T-cell (primary cell): ENCODE data around the gene CCDC81. TPM values are rescaled to one million over a fixed set of nuclear protein-coding genes. Genes with fewer than 3 reads are reported as not detected.

Source experiments
- ATAC-seq, 4 experiments: fragments of 200-7000 bp in 3 of 4; fragments of 150-1000 bp in 1 of 4; cut with Tn5 transposase; replicated peaks in 1 of 4; 1 replicate in 3 of 4; 2 replicates in 1 of 4; pipeline ENCODE4 v1.10.0; 2021; ENCODE audit warnings: moderate library complexity in 3 of 4, mild to moderate bottlenecking in 2 of 4, moderate number of reproducible peaks in 1 of 4
- CTCF ChIA-PET, 2 donors: fragments of 300-600 bp; sonication (Branson Sonifier 250); formaldehyde crosslinking; loops; one replicate each; lab custom pipeline; 2022; ENCODE audit warnings: antibody characterized with exemption in 2 of 2; lab: Charles Lee
- POLR2A ChIA-PET, 2 donors: fragments of 300-600 bp; sonication (Branson Sonifier 250); formaldehyde crosslinking; loops; one replicate each; lab custom pipeline; 2022; ENCODE audit warnings: antibody characterized with exemption in 2 of 2; lab: Charles Lee
- DNase-seq, 35 experiments: peaks; one replicate each; pipeline versions ENCODE4 v3.0.0 to v3.0.0-alpha.2; 2013 to 2023
- H3K27ac ChIP-seq: one replicate; pipeline ENCODE4 v1.5.1; 2013; ENCODE audit warnings: low read length
- H3K27me3 ChIP-seq, 2 experiments: replicated peaks in 1 of 2; 1 replicate in 1 of 2; 2 replicates in 1 of 2; pipeline versions ENCODE4 v1.6.1 to v1.7.0; 2013; ENCODE audit warnings: low read length in 1 of 2, mixed read lengths in 1 of 2; ENCODE audit not compliant: control insufficient read depth in 2 of 2, insufficient read depth in 2 of 2; ENCODE audit errors: extremely low read depth in 1 of 2
- H3K36me3 ChIP-seq, 2 donors: 1 replicate in 1 of 2; 2 replicates in 1 of 2; pipeline versions ENCODE4 v1.6.1 to v1.7.0; 2013; ENCODE audit warnings: low read length in 1 of 2; ENCODE audit not compliant: control insufficient read depth in 2 of 2, insufficient read depth in 1 of 2; ENCODE audit errors: extremely low read depth in 1 of 2
- H3K4me1 ChIP-seq, 2 experiments: 1 replicate in 1 of 2; 2 replicates in 1 of 2; pipeline versions ENCODE4 v1.6.1 to v1.7.0; 2013; ENCODE audit warnings: low read length in 2 of 2, mixed read lengths in 1 of 2; ENCODE audit not compliant: insufficient read depth in 2 of 2, control insufficient read depth in 1 of 2; ENCODE audit errors: extremely low read depth in 1 of 2
- H3K4me3 ChIP-seq, 2 donors: 1 replicate in 1 of 2; 2 replicates in 1 of 2; pipeline versions ENCODE4 v1.5.1 to v1.7.0; 2013; ENCODE audit warnings: mild to moderate bottlenecking in 2 of 2, low read length in 1 of 2, moderate library complexity in 1 of 2; ENCODE audit not compliant: control insufficient read depth in 1 of 2; ENCODE audit errors: extremely low read depth in 1 of 2
- H3K9me3 ChIP-seq: 2 replicates; pipeline ENCODE4 v1.7.0; 2013
- H3K27ac Mint-ChIP-seq, 2 donors: one replicate each; pipeline ENCODE4 v1.8.0; 2020 to 2021; ENCODE audit warnings: mild to moderate bottlenecking in 2 of 2, mixed read lengths in 2 of 2
- H3K27me3 Mint-ChIP-seq, 2 donors: one replicate each; pipeline ENCODE4 v1.8.0; 2021 to 2022; ENCODE audit warnings: mixed read lengths in 2 of 2
- H3K36me3 Mint-ChIP-seq: one replicate; pipeline ENCODE4 v1.8.0; 2021; ENCODE audit warnings: mixed read lengths
- H3K4me1 Mint-ChIP-seq, 3 donors: one replicate each; pipeline ENCODE4 v1.8.0; 2020 to 2022; ENCODE audit warnings: mixed read lengths in 3 of 3, mild to moderate bottlenecking in 1 of 3
- H3K4me3 Mint-ChIP-seq, 3 donors: one replicate each; pipeline ENCODE4 v1.8.0; 2020 to 2022; ENCODE audit warnings: mild to moderate bottlenecking in 3 of 3, mixed read lengths in 3 of 3, moderate library complexity in 3 of 3
- H3K9me3 Mint-ChIP-seq, 3 donors: one replicate each; pipeline ENCODE4 v1.8.0; 2020 to 2022; ENCODE audit warnings: mixed read lengths in 3 of 3
- WGBS: methylation state at CpG from one replicate; pipeline ENCODE4 v1.1.5; 2013; ENCODE audit warnings: missing lambda C conversion rate; ENCODE audit not compliant: insufficient coverage; 5-methylcytosine and 5-hydroxymethylcytosine counted together
- total RNA-seq, 35 experiments: library from RNA in 6 of 35; stranded (reverse) in 6 of 35; fragments of 120-200 nt in 1 of 35; gene quantifications; one replicate each; pipeline versions ENCODE4 v1.2.1 to v1.2.4 and lab custom pipeline; 2013 to 2026

Gene CCDC81
- total RNA-seq, 5 donors from 2014 or later (not counting 1 experiment from before 2014, with no cell fraction given): 0.47 to 1.3 (median 0.85) TPM

- H3K36me3 Mint-ChIP-seq: no peaks in the 10 kb centered on the region
- no peaks in the 10 kb centered on the region for H3K9me3 ChIP-seq
- H3K4me3 Mint-ChIP-seq: no peak overlapping the region
- peak; percentile 45 to 73 (median 54) for ATAC-seq
- H3K27ac ChIP-seq: no peak overlapping the region
- H3K4me1 Mint-ChIP-seq: peaks cover 4 to 7% (median 7%) of the 10 kb centered on the region in 3 donors
- DNase-seq: peak; percentile 9 to 83 (median 59)
- ChIA-PET POLR2A (no interaction called here), CTCF (interaction anchor here (0.7 to 1.3 kb wide), 4 partner anchors 10 to 612 kb away, joined by 3 read pairs; no protein-coding TSS in a partner anchor)
- no peaks in the 10 kb centered on the region for H3K27me3 ChIP-seq
- H3K27me3 Mint-ChIP-seq: no peaks in the 10 kb centered on the region
- H3K9me3 Mint-ChIP-seq: no peaks in the 10 kb centered on the region
- no peaks in the 10 kb centered on the region for H3K36me3 ChIP-seq
- H3K27ac Mint-ChIP-seq: no peak overlapping the region
- WGBS: 10% methylated on average over 6 of the region's 9 CpGs
- H3K4me1 ChIP-seq: peaks cover 0 to 7% of the 10 kb centered on the region in 2 experiments
- no peak overlapping the region for H3K4me3 ChIP-seq
Measured at GRCh38 chr11:86456075-86456939, 81.6 kb downstream of the CCDC81 start.

GRCh38 chr11:86458294-86459001 is 83.8 kb downstream of the CCDC81 start:
- H3K36me3 Mint-ChIP-seq: no peaks in the 10 kb centered on the region
- CTCF ChIA-PET: interaction anchor here in 1 of 2 donors (0.9 kb wide), 1 partner anchor 49 kb away, joined by 3 read pairs; no protein-coding TSS in a partner anchor

GRCh38 chr11:86459002-86459385 is 84.3 kb downstream of the CCDC81 start:
- POLR2A ChIA-PET: no interaction called here
- 86% methylated on average over 1 of the region's 1 CpG for WGBS
- no peak overlapping the region for H3K27ac Mint-ChIP-seq

More at GRCh38 chr11:86458294-86459001, 83.8 kb downstream of the CCDC81 start:
- Mint-ChIP-seq H3K27ac (no peak overlapping the region), H3K27me3 (no peaks in the 10 kb centered on the region), H3K4me3 (no peak overlapping the region), H3K4me1 (peaks cover 4 to 7% (median 7%) of the 10 kb centered on the region in 3 donors), H3K9me3 (no peaks in the 10 kb centered on the region)
- 87% methylated on average over 3 of the region's 5 CpGs for WGBS
- no peak for DNase-seq
- Histone ChIP-seq H3K36me3 (no peaks in the 10 kb centered on the region), H3K27me3 (no peaks in the 10 kb centered on the region), H3K4me3 (no peak overlapping the region), H3K27ac (no peak overlapping the region), H3K4me1 (peaks cover 0 to 7% of the 10 kb centered on the region in 2 experiments), H3K9me3 (no peaks in the 10 kb centered on the region)
- no peak for ATAC-seq
- POLR2A ChIA-PET: no interaction called here

DNA sequence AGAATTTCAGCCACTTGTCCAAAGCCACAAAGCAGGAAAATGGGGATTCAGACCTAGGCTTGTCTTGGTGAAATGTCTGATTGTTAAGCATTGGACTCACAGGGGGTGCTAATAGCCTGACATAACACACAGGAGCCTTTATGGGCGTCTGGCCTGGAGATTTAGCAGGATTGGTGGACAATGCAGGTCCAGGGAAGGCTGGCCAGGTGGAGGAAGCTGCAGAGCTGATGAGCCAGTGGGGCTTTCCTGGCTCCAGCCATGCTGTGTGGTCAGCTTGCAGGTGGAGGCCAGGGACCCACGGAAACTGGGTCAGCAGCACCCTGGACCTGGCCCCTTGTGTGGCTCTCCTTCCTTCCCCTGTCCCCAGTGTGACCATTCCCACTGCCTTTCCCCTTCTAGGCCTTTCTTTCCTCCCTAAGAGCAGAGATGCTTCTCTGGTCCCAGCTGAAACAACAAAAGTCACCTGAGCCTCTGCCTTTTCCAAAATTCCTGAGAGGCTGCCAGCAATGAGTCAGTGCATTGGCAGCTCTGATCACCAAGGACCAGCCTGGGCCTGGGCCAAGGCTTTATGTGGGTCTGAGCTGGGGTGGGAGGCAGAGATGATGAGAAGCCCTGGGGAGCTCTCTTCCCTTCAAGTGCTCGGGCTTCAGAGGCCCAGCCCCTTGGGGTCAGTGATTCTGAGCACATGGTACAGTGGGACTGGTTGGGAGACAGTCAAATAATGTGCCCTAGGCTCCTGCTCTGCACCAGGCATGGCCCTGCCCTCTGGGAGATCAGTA is 85.2 kb downstream of the CCDC81 start:
- Mint-ChIP-seq H3K4me1 (peaks cover 4 to 7% (median 7%) of the 10 kb centered on the region in 3 donors), H3K9me3 (no peaks in the 10 kb centered on the region), H3K4me3 (no peak overlapping the region), H3K27ac (no peak overlapping the region), H3K27me3 (no peaks in the 10 kb centered on the region), H3K36me3 (no peaks in the 10 kb centered on the region)
- Histone ChIP-seq H3K9me3 (no peaks in the 10 kb centered on the region), H3K27ac (no peak overlapping the region), H3K27me3 (no peaks in the 10 kb centered on the region), H3K4me3 (no peak overlapping the region), H3K4me1 (peaks cover 0 to 7% of the 10 kb centered on the region in 2 experiments), H3K36me3 (no peaks in the 10 kb centered on the region)
- WGBS: 71% methylated on average over 3 of the region's 3 CpGs
- DNase-seq: no peak
- POLR2A ChIA-PET: no interaction called here
- CTCF ChIA-PET: interaction anchor here in 1 of 2 donors (0.6 kb wide), 1 partner anchor 1290 kb away, joined by 3 read pairs; no protein-coding TSS in a partner anchor
- peak in 1 of 4 experiments; percentile 8 for ATAC-seq

More at GRCh38 chr11:86459002-86459385, 84.3 kb downstream of the CCDC81 start:
- no peaks in the 10 kb centered on the region for H3K36me3 ChIP-seq
- Mint-ChIP-seq H3K4me1 (peaks cover 4 to 7% (median 7%) of the 10 kb centered on the region in 3 donors), H3K27me3 (no peaks in the 10 kb centered on the region), H3K9me3 (no peaks in the 10 kb centered on the region), H3K4me3 (no peak overlapping the region), H3K36me3 (no peaks in the 10 kb centered on the region)
- no peak overlapping the region for H3K4me3 ChIP-seq
- CTCF ChIA-PET: no interaction called here
- no peaks in the 10 kb centered on the region for H3K9me3 ChIP-seq
- no peak for ATAC-seq
- no peaks in the 10 kb centered on the region for H3K27me3 ChIP-seq
- no peak overlapping the region for H3K27ac ChIP-seq
- H3K4me1 ChIP-seq: peaks cover 0 to 7% of the 10 kb centered on the region in 2 experiments
- DNase-seq: no peak

- no peaks in the 10 kb centered on the region for H3K36me3 Mint-ChIP-seq
- ChIA-PET POLR2A (no interaction called here), CTCF (no interaction called here)
- Histone ChIP-seq H3K27ac (no peak overlapping the region), H3K9me3 (no peaks in the 10 kb centered on the region), H3K4me1 (peaks cover 0 to 7% of the 10 kb centered on the region in 2 experiments), H3K36me3 (peaks cover 0 to 1% of the 10 kb centered on the region in 2 donors), H3K4me3 (no peak overlapping the region), H3K27me3 (no peaks in the 10 kb centered on the region)
- no peaks in the 10 kb centered on the region for H3K9me3 Mint-ChIP-seq
- ATAC-seq: no peak
- H3K4me3 Mint-ChIP-seq: no peak overlapping the region
- 80% methylated on average over 2 of the region's 9 CpGs for WGBS
- H3K4me1 Mint-ChIP-seq: peaks cover 4 to 7% (median 7%) of the 10 kb centered on the region in 3 donors
- H3K27me3 Mint-ChIP-seq: no peaks in the 10 kb centered on the region
- no peak overlapping the region for H3K27ac Mint-ChIP-seq
- no peak for DNase-seq
Measured at GRCh38 chr11:86460461-86461385, 86.0 kb downstream of the CCDC81 start.
